ENCODE data around the gene TMBIM6.

TMBIM6 gene

GRCh38 chr12:49796606-49797448, 55.5 kb downstream of the TMBIM6 start:
- in situ Hi-C loops (cut with HindIII; ENCODE audit: low sequenced_read_pairs), result no loop called here

- in situ Hi-C loops (cut with HindIII; ENCODE audit: low sequenced_read_pairs), result no loop called here
These were observed 56.1 kb downstream of the TMBIM6 start for GRCh38 chr12:49797449-49797776.

DNA sequence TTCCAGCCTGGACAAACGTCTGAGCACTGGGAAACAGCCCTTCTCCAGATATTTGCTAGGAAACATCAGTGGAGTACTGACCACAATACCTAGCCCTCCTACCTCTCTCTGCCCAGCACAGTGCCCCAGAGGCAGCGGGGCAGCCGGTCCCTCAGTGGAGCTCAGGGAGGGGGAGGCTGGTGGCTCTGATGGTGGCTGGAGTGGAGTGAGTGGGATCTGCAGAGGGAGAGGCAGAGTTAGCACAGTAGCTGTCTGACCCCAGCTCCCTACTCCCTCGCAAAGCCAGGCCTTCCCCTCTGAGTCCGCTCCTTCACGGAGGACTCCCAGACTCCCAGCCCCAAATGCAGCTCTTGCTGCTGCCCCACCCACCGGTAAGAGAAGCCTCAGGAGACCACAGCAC, 56.9 kb downstream of the TMBIM6 start:
- in situ Hi-C loops (cut with HindIII; ENCODE audit: low sequenced_read_pairs), result no loop called here

GRCh38 chr12:49798934-49799333, 57.6 kb downstream of the TMBIM6 start:
- in situ Hi-C loops (cut with HindIII; ENCODE audit: low sequenced_read_pairs), result no loop called here

GRCh38 chr12:49800421-49801140, 59.2 kb downstream of the TMBIM6 start:
- in situ Hi-C loops (cut with HindIII; ENCODE audit: low sequenced_read_pairs), result no loop called here

DNA sequence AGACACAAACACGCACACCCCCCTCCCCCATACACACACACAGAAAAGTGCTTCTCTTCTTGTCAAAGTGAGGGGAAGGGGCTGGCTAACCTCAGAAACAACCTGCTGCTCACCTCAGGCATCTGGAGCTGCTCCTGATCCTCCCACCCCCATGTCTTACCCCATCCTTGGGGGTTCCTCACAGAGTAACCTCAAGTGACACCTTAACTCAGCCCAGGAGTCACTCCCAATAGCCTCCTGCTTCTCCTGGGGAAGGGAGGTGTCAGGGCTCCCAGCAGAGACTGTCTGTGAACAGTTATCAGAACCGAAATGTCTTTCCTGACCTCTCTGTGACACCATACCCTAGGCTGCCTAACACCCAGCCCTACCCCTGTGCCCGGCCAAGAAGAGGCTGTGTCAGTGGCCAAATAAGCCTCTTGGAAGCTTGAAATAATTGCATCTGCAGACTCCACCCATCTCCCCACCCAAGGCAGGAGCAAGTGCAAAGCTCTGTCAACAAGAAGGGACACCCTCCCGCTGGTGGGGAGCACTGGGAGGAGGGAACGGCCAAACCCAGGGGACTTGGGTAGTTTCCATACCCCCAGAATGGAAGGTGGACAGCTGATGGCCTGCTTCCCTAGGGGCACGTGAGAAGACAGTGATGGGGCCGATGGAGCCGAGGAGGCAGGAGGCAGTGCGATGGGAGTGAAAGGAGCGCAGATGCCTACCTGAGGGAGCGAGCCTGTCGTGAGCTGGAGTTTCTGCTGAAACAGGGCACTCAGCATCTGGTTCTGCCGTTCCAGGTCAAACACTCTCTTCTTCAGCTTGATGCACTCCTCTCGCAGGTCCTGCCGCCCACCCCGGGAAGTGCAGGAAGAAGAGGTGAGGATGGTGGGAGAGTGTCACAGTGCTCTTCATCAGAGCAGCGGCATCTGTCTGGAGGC, 60.0 kb downstream of the TMBIM6 start:
- in situ Hi-C loops (cut with HindIII; ENCODE audit: low sequenced_read_pairs), result no loop called here

- in situ Hi-C loops (cut with HindIII; ENCODE audit: low sequenced_read_pairs), result no loop called here
These were observed 62.5 kb downstream of the TMBIM6 start for GRCh38 chr12:49803693-49804450.

DNA sequence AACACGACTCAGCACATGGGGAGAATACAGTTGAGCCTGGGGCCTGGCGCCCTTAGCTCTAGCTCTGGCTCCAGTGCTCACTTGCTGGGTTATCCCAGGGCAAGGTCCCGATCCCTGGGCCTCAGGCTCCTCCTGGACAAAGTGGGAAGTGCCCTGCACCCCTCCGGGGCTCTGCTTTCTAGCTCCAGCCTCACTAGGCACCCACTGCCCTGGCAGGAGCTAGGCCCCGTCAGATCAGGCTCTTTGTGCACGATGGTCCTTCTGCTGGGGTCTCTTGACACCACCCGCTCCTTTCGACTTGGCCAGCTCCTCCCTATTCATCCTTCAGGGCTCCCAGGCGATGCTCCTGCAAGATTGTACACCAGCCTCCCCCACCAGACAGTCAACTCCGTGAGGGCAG, 63.5 kb downstream of the TMBIM6 start:
- in situ Hi-C loops (cut with HindIII; ENCODE audit: low sequenced_read_pairs), result no loop called here

DNA sequence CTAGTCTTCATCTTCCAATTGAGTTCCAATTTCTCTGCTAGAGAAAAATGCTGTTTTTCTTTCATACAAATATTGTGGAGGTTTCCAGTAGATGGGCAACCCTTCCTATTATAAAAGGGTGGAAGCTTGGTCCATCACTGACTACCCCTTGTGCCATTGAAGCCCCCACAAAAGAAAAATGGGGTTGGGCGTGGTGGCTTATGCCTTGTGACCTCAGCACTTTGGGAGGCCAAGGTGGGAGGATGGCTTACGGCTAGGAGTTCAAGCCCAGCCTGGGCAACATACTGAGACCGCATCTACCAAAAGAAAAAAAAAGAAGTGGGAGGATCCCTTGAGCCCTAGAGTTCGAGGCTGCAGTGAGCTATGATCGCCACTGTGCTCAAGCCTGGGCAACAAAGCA, 64.1 kb downstream of the TMBIM6 start:
- in situ Hi-C loops (cut with HindIII; ENCODE audit: low sequenced_read_pairs), result no loop called here

DNA sequence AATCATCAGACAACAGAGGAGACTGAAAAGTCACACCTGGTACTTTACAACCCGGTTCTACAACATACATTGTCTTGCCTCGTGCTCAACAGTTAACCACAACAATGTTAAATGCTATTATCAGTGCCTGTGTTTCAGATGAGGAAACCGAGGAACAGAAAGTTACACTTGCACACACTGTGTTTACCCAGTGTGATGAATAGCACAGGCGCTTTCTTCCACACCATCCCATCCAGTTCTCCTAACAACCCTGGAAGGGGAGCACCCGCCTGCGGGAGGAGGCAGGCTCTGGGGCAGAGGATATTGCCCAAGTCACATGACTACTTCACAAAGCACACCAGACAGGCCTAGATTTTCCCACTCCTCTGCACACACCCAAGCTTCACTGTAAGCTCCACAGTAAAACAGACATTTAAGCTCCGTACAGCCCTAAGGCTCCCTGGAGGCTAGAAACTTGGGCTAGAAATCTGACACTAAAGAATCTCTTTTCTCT, 65.0 kb downstream of the TMBIM6 start:
- in situ Hi-C loops (cut with HindIII; ENCODE audit: low sequenced_read_pairs), result no loop called here

GRCh38 chr12:49806877-49807276, 65.5 kb downstream of the TMBIM6 start:
- in situ Hi-C loops (cut with HindIII; ENCODE audit: low sequenced_read_pairs), result no loop called here

DNA sequence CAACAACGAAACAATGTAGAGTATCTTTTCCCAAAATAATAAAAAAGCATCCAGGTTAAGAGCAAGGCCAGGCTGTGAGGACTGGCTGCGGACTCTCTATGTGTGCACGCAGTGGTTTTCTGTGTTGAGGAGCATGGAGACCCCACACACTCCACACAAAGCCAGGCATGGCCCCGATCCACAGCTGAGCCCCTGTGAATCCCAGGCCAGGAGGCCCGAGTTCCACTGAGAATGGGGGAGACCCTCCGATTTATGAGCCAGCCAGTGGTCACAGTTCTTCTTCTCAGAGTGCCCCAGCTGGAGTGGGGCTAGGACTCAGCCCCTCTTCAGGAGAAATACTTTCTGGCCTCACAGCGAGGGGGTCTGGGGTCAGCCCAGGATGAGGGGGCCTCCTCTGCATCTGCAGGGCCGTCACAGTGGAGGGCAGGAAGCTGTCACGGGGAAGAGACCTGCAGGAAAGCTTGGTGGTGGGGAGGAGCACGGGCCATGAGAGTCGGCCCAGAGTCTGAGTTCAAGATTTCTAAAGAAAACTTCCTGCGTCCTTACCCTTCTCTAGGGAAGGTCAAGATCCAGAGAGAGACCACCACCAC, 66.7 kb downstream of the TMBIM6 start:
- in situ Hi-C loops (cut with HindIII; ENCODE audit: low sequenced_read_pairs), result no loop called here

DNA sequence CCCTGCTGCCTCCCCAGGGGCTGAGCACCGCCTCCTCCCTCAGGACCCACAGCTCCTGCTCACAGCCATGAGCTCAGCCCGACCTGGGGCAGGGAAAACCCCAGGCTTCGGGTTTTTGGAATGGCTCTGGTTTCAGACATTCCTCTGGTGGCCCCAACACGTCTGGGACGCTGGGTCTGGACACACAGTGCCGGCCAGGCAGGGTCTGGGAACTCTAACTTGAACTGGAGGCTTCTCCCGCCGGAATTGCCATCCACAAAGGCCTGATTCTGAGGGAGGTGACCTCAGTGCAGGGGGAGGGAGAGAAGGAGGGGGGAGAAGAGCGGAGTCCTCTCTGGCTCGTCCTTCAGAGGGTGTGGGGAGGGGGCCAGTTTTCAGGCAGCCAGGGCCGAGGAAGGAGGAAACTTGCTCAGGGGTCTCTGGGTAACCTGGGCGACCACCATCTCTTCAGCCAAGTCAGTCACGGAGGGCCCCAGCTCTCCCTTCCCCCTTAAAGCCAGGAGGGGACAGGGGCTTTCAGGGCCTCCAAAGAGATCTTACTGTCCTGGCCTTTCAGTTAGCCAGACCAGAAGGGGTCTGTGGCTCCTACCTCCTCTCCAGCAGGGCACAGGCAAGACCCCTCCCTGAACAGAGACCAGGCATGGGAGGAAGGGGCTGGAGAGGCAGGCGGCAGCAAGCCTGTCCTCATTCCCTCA, 67.5 kb downstream of the TMBIM6 start:
- in situ Hi-C loops (cut with HindIII; ENCODE audit: low sequenced_read_pairs), result no loop called here

GRCh38 chr12:49809381-49809905, 68.1 kb downstream of the TMBIM6 start:
- in situ Hi-C loops (cut with HindIII; ENCODE audit: low sequenced_read_pairs), result no loop called here

DNA sequence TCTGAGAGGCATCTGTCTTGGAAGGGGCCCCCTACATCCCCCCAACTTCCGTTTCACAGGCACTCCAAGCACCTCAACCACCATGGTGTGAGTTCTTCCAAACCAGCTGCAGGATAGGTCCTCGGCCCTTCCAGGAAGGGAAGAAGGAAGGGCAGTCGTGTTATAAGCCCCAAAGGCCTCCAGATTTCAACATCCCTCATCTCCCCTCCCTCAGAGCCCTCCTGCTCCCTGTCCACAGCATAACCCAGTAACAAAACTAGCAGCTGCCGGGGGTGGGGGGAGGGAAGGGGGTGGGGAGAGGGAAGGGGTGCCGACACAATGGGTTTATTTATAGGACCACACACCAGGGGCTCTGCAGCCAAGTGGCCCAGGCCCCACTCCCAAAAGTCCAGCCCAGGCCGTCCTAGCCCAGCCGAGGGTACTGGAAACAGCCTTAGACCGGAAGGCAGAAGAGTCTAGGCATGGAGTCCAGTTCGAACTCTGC, 68.6 kb downstream of the TMBIM6 start:
- in situ Hi-C loops (cut with HindIII; ENCODE audit: low sequenced_read_pairs), result no loop called here

- in situ Hi-C loops (cut with HindIII; ENCODE audit: low sequenced_read_pairs), result no loop called here
These were observed 69.8 kb downstream of the TMBIM6 start for GRCh38 chr12:49811136-49811535.

- in situ Hi-C loops (cut with HindIII; ENCODE audit: low sequenced_read_pairs), result no loop called here
These were observed 70.6 kb downstream of the TMBIM6 start for GRCh38 chr12:49811961-49812401.

- in situ Hi-C loops (cut with HindIII; ENCODE audit: low sequenced_read_pairs), result no loop called here
These were observed 71.8 kb downstream of the TMBIM6 start for GRCh38 chr12:49813131-49813530.

Measured in DLD1 (cell line).